PC-3 (cell line): ENCODE measurements around the gene TRIM28. TPM values are rescaled to one million over a fixed set of nuclear protein-coding genes. Genes with fewer than 3 reads are reported as not detected.

Source experiments
- ATAC-seq: fragments of 200-7000 bp; cut with Tn5 transposase; 2 replicates; pipeline ENCODE4 v1.9.1; 2020; ENCODE audit warnings: mild to moderate bottlenecking, moderate library complexity
- BruUV-seq: library from RNA; stranded (reverse); fragments of 400-500 nt; replicated peaks from 2 replicates; lab custom pipeline; 2021; lab: Mats Ljungman, UMichigan
- CTCF ChIA-PET: fragments of 300-600 bp; sonication (Branson Sonifier 250); formaldehyde crosslinking; loops from one replicate; lab custom pipeline; 2022; ENCODE audit warnings: antibody characterized with exemption; lab: Charles Lee
- POLR2A ChIA-PET: fragments of 300-600 bp; sonication (Branson Sonifier 250); formaldehyde crosslinking; loops from one replicate; lab custom pipeline; 2022; ENCODE audit warnings: antibody characterized with exemption; ENCODE audit not compliant: unreplicated experiment; lab: Charles Lee
- DNase-seq: peaks from one replicate; pipeline ENCODE4 v3.0.0-alpha.2; 2015
- H2AFZ ChIP-seq: fragments of 300-600 bp; sonication (generic); 2 replicates; pipeline ENCODE4 v1.6.0; 2016; ENCODE audit warnings: antibody characterized with exemption, low read length
- H3F3A ChIP-seq: fragments of 300-600 bp; sonication (generic); one replicate; pipeline ENCODE4 v1.6.0; 2017; ENCODE audit warnings: antibody characterized with exemption, low read length, control low read depth, mild to moderate bottlenecking; ENCODE audit not compliant: unreplicated experiment
- H3K27ac ChIP-seq: fragments of 300-600 bp; sonication (generic); 2 replicates; pipeline ENCODE4 v1.5.1; 2016; ENCODE audit warnings: mild to moderate bottlenecking, low read length
- H3K27me3 ChIP-seq: fragments of 300-600 bp; sonication (generic); 2 replicates; pipeline ENCODE4 v1.6.1; 2016; ENCODE audit warnings: low read length, mixed read lengths
- H3K36me3 ChIP-seq: fragments of 300-600 bp; sonication (generic); 2 replicates; pipeline ENCODE4 v1.6.1; 2016; ENCODE audit warnings: low read depth, mixed run types, low read length, mixed read lengths
- H3K4me1 ChIP-seq: fragments of 300-600 bp; sonication (generic); 2 replicates; pipeline ENCODE4 v1.5.1; 2016; ENCODE audit warnings: low read length; ENCODE audit not compliant: insufficient read depth
- H3K4me2 ChIP-seq: fragments of 300-600 bp; sonication (generic); 2 replicates; pipeline ENCODE4 v1.6.0; 2016; ENCODE audit warnings: low read length
- H3K4me3 ChIP-seq: fragments of 300-600 bp; sonication (generic); 2 replicates; pipeline ENCODE4 v1.5.1; 2016; ENCODE audit warnings: mild to moderate bottlenecking, low read length, mixed read lengths
- H3K79me2 ChIP-seq: fragments of 300-600 bp; sonication (generic); 2 replicates; pipeline ENCODE4 v1.6.1; 2017; ENCODE audit warnings: low read length, mixed read lengths
- H3K9ac ChIP-seq: fragments of 300-600 bp; sonication (generic); 2 replicates; pipeline ENCODE4 v1.6.0; 2016; ENCODE audit warnings: mild to moderate bottlenecking, low read length
- H3K9me2 ChIP-seq: fragments of 300-600 bp; sonication (generic); replicated peaks from 2 replicates; pipeline ENCODE4 v1.6.1; 2016; ENCODE audit warnings: mixed run types, low read length, mixed read lengths
- H3K9me3 ChIP-seq: fragments of 300-600 bp; sonication (generic); 2 replicates; pipeline ENCODE4 v1.6.1; 2016; ENCODE audit warnings: low read length, mixed read lengths
- H4K20me1 ChIP-seq: fragments of 300-600 bp; sonication (generic); 2 replicates; pipeline ENCODE4 v1.6.1; 2016; ENCODE audit warnings: low read length, mixed read lengths
- EZH2 ChIP-seq: fragments of 300-600 bp; sonication (generic); IDR thresholded peaks from one replicate; pipeline ENCODE4 v1.6.1; 2017; ENCODE audit warnings: antibody characterized with exemption, mild to moderate bottlenecking, low read length; ENCODE audit not compliant: unreplicated experiment
- EZH2phosphoT487 ChIP-seq: fragments of 300-600 bp; sonication (generic); IDR thresholded peaks from 2 replicates; pipeline ENCODE4 v1.6.1; 2018; ENCODE audit warnings: mild to moderate bottlenecking, antibody characterized with exemption, low read length, borderline replicate concordance
- intact Hi-C: fragments of 100-400 bp; cut with micrococcal nuclease; formaldehyde crosslinking; loops from 2 replicates; pipeline ENCODE4 v1.9.0; 2023
- total RNA-seq: library from RNA; depleted of rRNA; stranded (reverse); fragments of >200 nt; gene quantifications from 2 replicates; pipeline ENCODE4 v1.2.3, GENCODE V29; 2014
- TF ChIP-seq, protein P1 (sequence below): fragments of 300-600 bp; sonication (generic); conservative IDR thresholded peaks from 2 replicates; pipeline ENCODE4 v1.5.1; 2017; ENCODE audit warnings: antibody characterized with exemption, low read depth, mild to moderate bottlenecking, low read length

TRIM28 gene
- total RNA-seq, 1 experiment from 2014 or later, result 1,169 TPM

DNA sequence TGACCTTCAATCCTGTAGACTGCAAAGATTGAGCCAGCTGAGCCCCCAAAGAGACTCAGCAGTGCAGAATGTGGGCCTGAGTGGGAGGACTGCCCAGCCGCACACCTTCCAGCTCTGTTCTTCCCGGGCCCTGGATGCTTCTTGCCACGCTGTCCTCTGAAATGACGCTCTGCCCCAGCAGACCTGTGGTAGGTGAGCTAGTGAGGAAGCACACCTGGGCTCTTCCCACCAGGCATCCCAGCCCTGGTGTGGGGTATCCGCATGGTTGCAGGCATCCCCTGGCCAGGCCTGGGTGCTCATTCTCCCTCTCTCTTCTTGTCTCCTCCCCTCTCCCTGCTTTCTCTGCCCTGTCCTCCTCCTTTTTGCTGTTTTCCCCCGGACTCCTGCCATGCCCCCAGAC lies 39.1 kb downstream of the TRIM28 start:
- Histone ChIP-seq H3K9ac (no peak overlapping the region), H3K4me2 (no peak overlapping the region), H3K27ac (no peak overlapping the region), H3K4me3 (no peak overlapping the region), H3K4me1 (no peaks in the 10 kb centered on the region; the same call in 1 of the 2 replicates), H4K20me1 (no peaks in the 10 kb centered on the region), H3F3A (no peaks in the 10 kb centered on the region), H3K79me2 (peaks cover 13% of the 10 kb centered on the region; the same call in 1 of the 2 replicates), H3K27me3 (no peaks in the 10 kb centered on the region), H2AFZ (no peak overlapping the region), H3K36me3 (peaks cover 2% of the 10 kb centered on the region), H3K9me2 (no peaks in the 10 kb centered on the region), H3K9me3 (no peaks in the 10 kb centered on the region)
- ChIA-PET POLR2A (no interaction called here), CTCF (no interaction called here)
- DNase-seq, result no peak
- intact Hi-C loops, result no loop called here
- TF ChIP-seq, protein P1, sequence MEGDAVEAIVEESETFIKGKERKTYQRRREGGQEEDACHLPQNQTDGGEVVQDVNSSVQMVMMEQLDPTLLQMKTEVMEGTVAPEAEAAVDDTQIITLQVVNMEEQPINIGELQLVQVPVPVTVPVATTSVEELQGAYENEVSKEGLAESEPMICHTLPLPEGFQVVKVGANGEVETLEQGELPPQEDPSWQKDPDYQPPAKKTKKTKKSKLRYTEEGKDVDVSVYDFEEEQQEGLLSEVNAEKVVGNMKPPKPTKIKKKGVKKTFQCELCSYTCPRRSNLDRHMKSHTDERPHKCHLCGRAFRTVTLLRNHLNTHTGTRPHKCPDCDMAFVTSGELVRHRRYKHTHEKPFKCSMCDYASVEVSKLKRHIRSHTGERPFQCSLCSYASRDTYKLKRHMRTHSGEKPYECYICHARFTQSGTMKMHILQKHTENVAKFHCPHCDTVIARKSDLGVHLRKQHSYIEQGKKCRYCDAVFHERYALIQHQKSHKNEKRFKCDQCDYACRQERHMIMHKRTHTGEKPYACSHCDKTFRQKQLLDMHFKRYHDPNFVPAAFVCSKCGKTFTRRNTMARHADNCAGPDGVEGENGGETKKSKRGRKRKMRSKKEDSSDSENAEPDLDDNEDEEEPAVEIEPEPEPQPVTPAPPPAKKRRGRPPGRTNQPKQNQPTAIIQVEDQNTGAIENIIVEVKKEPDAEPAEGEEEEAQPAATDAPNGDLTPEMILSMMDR, result no peak
- TF ChIP-seq EZH2phosphoT487 (no peak), EZH2 (no peak)
- ATAC-seq, result no peak
- BruUV-seq, result TSS peak; percentile 3

DNA sequence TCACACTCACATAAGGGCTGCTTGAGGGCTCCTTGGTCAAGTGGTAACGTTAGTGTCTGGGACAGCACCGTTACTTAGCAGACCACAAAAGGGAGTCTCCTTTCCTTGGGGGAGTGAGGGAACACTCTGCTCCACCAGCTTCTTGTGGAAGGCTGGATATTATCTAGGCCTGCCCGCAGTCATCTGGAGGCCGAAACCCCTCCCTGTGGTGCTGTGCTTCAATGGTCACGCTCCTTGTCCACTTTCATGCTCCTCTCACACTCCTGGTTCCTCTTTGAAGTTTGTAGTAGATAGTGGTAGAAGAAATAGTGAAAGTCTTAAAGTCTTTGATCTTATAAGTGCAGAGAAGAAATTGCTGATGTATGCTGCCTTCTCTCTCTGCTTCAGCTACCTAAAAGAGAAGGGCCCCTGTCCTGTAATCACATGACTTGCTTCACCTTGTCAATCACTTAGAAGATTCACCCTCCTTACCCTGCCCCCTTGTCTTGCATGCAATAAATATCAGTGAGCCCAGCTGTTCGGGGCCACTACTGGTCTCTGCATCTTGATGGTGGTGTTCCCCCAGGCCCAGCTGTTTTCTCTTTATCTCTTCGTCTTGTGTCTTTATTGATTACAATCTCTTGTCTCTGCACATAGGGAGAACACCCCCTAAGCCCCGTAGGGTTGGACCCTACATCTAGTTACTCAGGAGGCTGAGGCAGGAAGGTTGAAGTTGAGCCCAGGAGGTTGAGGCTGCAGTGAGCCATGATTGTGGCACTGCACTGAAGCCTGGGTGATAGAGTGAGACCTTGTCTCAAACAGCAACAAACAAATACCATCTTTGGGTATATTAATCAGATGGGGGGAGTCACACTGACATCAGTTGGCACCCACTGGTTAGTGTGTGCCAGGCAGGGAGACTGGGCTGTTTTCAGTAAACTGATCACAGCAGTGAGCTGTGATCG lies 40.9 kb downstream of the TRIM28 start:
- H2AFZ ChIP-seq, result no peak overlapping the region
- ChIA-PET POLR2A (no interaction called here), CTCF (no interaction called here)
- DNase-seq (no peak), ATAC-seq (no peak)
- intact Hi-C loops, result no loop called here
- no peaks in the 10 kb centered on the region for H3K27me3 ChIP-seq
- no peaks in the 10 kb centered on the region; the same call in 1 of the 2 replicates for H3K79me2 ChIP-seq
- H3K27ac ChIP-seq, result no peak overlapping the region
- H3K9ac ChIP-seq, result no peak overlapping the region
- no peaks in the 10 kb centered on the region for H4K20me1 ChIP-seq
- no peak overlapping the region for H3K4me3 ChIP-seq
- TF ChIP-seq EZH2, result no peak
- TF ChIP-seq EZH2phosphoT487, result no peak
- TF ChIP-seq, protein P1, result no peak
- BruUV-seq, result no TSS peak
- H3F3A ChIP-seq, result no peaks in the 10 kb centered on the region
- no peaks in the 10 kb centered on the region for H3K9me2 ChIP-seq
- no peaks in the 10 kb centered on the region for H3K9me3 ChIP-seq
- no peaks in the 10 kb centered on the region; the same call in 1 of the 2 replicates for H3K4me1 ChIP-seq
- H3K36me3 ChIP-seq, result peaks cover 2% of the 10 kb centered on the region
- no peak overlapping the region for H3K4me2 ChIP-seq
